Measurements from ENCODE around the gene AP4S1.
A peak's percentile ranks its signal among the peaks of the same experiment; 100 is the strongest.
"Not testable (repeated sequence)": the region's sequence is repeated elsewhere in the genome, so short reads cannot be mapped to it uniquely, and the experiment has no call there.

The AP4S1 gene

DNA sequence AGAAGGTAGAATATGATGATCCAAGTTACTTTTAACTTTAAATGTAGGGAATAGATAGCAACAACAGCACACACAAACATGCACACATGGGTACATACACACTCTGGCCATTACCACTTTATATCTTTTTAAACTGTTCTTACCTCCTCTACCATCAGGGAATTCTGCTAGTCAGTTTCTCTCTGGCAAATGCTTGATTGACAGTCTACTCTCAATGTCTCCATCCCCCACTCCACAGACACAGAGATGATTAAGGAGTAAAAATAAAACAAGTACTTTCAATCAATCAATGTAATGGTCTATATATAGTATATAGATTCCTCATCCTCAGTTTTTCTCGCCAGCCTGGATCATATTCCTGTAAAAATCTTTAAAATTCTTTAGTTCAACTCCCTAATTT, 16.9 kb downstream of the AP4S1 start:
- DNase-seq: no peak

DNA sequence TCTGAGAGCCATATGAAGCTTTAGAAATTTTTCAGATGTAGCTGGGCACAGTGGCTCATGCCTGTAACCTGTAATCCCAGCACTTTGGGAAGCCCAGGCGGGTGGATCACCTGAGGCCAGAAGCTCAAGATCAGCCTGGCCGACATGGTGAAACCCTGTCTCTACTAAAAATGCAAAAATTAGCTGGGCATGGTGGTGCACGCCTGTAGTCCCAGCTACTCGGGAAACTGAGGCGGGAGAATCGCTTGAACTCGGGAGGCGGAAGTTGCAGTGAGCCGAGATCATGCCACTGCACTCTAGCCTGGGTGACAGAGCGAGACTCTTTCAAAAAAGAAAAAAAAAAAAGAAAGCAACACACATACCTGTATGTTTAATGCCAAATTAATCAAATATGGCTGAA, 17.4 kb downstream of the AP4S1 start:
- not testable (repeated sequence) for DNase-seq

DNA sequence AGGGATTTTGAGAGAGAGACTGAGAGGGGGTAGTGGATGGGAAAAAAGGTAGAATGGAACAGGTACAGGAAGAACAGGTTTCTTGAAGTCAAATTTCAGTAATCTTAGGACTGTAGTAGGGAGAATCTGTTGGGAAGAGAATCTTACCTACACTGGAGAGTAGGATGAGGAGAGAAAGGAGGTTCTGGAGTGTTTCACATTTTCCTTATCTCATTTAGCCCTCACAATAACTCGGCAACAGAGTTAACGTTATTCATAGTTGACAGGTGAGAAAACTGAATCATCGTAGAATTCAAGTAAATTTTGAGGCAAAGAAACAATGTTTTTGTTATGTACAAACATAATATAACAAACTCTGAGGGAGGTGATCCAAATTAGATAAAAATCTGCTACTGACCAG, 17.9 kb downstream of the AP4S1 start:
- no peak for DNase-seq

DNA sequence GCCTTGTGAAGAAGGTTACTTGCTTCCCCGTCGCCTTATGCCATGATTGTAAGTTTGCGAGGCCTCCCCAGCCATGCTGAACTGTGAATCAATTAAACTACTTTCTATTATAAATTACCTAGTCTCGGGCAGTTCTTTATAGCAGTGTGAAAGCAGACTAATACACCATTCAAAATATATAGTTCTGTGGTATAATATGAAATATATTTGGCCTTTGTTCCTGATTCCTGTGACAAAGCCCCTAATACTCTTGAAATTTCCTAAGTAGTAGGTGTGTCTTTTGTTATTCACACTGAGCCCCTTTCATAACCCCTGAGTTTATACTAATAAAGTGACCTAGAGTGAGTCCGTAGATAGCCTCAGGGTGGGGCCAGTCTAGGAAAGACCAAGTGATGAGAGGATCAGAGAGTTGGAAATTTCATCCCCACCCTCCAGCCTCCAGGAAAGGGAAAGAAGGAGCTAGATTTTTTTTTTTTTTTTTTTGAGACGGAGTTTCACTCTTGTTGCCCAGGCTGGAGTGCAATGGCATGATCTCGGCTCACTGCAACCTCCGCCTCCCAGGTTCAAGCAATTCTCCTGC, 20.1 kb downstream of the AP4S1 start:
- no peak for DNase-seq

DNA sequence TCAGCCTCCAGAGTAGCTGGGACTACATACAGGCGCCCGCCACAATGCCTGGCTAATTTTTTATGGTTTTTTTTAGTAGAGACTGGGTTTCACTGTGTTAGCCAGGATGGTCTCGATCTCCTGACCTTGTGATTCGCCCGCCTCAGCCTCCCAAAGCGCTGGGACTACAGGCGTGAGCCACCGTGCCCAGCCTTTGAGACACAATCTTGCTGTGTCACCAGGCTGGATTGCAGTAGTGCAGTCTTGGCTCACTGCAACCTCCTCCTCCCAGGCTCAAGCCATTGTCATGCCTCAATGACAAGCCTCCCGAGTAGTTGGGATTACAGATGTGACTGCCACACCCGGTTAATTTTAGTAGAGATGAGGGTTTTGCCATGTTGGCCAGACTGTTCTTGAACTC, 22.1 kb downstream of the AP4S1 start:
- DNase-seq: no peak

DNA sequence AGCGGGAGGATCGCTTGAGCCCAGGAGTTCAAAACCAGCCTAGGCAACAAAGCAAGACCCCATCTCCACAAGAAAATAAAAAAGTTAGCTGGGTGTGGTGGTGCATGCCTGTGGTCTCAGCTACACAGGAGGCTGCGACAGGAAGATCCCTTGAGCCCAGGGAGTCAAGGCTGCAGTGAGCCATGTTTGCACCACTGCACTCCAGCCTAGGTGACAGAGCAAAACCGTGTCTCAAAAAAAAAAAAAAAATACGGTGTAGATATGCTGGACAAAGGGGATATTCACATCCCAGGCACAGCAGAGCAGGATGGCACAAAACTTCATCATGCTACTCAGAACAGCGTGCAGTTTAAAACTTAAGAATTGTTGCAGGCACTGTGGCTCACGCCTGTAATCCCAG, 25.6 kb downstream of the AP4S1 start:
- DNase-seq: no peak

DNA sequence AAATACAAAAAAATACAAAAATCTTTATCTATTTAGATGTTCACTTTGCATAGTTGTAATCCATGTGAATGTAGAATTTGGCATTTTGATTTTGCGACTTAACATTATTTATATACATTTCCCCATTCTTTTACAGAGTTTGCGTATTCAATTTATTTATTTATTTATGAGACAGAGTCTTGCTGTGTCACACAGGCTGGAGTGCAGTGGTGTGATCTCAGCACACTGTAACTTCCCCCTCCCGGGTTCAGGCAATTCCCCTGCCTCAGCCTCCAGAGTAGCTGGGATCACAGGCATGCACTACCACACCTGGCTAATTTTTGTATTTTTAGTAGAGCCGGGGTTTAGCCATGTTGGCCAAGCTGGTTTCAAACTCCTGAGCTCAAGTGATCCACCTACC, 26.1 kb downstream of the AP4S1 start:
- no peak for DNase-seq

DNA sequence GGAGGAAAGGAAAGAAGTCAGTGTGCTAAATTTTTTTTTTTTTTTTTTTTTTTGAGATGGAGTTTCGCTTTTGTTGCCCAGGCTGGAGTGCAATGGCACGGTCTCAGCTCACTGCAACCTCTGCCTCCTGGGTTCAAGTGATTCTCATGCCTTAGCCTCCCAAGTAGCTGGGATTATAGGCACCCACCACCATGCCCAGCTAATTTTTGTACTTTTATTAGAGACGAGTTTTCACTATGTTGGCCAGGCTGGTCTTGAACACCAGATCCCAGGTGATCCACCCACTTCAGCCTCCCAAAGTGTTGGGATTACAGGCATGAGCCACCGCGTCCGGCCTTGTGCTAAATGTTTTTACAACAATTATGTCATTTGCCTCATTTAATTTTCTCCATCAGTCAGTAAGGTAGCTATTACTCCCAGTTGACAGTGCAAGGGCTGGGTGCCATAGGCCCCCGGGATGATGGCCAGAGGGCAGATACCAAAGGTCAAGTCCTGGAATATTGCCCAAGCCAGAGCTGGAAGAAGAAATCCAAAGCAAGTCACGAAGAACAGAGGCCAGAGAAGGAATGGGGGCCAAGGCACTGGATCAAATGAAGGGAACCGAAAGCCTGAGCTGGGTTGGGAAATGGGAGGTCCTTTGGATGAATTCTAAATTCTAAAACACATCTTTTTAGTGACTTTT, 27.6 kb downstream of the AP4S1 start:
- peak in 1 of 56 donors; percentile 18 for DNase-seq

DNA sequence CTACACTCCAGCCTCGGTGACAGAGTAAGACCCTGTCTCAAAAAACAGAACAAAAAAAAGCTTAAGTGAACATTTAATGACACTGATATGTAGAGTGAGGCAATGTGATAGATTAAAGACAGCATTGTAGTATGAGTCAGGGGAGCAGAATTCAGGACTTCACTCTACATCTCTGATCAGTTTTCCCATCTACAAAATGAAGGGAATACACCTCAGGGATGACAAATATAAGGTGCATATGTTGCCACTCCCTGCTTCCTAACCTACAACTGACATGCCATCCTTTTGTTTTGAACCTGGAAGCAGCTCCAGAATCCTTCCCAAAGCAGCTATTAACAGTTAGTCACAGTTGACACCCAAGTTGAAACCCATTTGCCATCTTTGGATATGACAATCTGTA, 31.6 kb downstream of the AP4S1 start:
- DNase-seq: no peak

DNA sequence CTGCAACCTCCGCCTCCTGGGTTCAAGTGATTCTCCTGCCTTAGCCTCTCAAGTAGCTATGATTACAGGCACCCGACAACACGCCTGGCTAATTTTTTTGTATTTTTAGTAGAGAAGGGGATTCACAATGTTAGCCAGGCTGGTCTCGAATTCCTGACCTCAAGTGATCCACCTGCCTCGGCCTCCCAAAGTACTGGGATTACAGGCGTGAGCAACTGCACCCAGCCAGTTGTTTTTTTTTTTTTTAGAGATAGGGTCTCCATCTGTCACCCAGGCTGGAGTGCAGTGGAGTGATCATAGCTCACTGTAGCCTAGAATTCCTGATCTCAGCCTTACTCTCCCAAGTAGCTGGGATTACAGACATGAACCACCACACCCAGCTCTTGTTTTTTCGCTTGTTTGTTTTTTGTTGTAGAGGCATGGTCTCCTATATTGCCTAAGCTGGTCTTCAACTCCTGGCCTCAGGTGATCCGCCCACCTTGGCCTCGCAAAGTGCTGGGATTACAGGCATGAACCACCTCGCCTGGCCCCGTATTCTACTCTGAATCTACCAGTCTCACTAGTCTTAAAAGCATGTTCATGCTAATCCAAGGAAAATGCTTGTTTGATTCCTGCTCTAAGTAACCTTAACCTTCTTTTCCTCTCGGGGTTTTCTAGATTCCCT, 32.4 kb downstream of the AP4S1 start:
- no peak for DNase-seq

DNA sequence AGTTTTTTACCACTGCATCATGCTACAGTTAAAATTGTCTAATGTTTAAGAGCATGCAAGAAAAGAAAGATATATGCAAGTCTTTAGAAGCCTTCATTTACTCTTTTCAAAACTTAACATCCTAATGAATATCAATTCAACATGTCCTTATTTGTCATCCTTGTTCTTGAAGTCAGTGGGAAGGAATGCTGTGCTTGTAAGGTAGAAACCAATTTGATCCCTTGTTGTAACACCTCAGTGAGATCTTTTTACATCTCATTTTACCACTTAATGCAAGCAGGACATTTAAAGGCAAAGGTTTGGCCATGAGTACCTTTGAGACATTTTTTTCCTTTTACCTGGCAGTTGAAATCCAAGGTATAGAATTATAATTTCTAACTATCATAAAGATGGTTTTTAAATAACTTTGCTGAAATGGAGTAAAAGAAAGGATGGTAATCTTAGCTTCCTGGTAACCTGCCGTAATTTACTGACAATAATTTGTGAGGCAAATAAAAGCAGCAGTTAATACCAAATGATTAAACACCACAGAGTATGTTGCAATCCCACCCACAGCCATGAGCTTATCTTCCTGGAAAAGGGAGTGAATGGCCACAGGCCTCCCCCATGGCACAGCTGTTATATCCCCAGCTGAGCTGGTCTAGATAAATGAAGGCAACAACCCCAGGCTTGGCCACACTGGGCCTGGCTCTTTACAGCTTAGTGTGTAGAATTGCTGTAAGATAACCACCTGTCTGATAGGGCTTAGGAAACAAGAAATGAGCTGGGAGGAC, 33.9 kb downstream of the AP4S1 start:
- DNase-seq: no peak

DNA sequence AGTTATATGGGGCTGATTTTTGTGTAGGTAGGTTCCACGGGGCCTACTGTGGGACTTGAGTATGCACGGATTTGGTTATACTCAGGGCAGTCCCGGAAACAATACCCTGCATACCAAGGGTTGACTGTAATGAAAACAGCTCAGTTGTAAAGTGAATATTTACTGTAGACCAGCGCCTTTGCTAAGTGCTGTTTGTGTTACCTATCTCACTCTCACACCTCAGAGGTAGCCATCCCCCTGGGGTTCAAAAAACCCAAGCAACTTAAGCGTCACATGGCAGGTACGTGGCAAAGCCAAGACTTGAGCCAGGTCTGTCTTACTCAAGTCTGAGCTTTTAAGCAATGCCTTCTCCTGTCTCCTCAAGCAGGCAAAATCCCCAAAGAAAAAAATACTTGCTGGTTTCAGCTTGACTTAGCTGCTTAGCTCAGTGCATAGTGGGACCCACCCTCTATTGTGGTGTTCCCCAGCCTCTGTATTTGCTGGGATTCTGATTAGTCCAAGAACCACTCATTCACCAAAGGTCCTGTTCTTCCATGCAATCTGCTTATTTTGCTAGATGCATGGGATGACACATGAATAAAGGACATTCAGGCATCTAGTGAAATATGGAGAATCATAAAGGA, 34.9 kb downstream of the AP4S1 start:
- DNase-seq: no peak

DNA sequence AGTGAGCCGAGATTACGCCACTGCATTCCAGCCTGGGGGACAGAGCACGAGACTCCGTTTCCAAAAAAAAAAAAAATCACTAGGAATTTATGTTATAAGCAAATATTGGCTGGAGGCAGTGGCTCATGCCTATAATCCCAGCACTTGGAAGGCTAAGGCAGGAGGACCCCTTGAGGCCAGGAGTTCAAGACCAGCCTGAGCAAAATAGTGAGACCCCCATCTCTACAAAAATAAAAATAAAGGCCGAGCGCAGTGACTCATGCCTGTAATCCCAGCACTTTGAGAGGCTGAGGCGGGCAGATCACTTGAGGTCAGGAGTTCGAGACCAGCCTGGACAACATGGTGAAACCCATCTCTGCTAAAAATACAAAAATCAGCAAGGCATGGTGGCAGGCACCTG, 37.5 kb downstream of the AP4S1 start:
- not testable (repeated sequence) for DNase-seq

DNA sequence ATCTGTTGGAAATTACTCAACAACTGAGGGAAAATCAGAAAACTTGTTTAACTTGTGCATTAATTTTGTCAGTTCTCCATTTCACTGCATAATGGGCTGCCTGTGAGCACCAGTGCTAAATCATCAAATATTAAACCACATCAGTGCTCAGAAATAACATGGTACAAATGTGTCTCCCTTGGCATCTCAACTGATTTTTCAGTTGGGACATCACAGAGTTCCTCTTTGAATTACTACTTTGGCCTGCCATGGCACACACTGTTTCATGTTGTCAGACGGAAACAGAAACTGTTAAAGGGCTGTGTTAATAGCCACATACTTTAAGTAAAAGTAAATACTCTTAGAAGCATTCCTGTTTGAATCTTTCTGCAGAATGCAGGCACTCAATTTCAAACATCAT, 42.8 kb downstream of the AP4S1 start:
- DNase-seq: no peak

DNA sequence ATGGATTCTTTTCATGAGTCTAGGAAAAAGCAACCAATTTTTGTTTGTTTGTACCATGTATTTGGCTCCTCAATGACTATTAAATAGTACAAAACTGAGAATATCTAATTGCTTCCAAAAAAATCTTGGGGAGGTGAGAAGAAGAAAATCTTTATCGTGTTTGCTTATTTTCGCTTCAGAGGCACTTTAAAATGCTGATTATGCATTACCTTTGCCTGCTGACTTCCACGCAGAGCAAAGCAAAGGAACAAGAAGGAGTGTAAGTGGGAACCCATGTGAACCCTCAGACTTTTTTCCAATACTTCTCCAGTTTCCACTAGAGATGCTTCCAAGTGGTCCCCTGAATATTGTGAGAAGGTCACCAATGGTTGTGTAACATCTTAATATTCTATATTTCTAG, 43.9 kb downstream of the AP4S1 start:
- DNase-seq: no peak

DNA sequence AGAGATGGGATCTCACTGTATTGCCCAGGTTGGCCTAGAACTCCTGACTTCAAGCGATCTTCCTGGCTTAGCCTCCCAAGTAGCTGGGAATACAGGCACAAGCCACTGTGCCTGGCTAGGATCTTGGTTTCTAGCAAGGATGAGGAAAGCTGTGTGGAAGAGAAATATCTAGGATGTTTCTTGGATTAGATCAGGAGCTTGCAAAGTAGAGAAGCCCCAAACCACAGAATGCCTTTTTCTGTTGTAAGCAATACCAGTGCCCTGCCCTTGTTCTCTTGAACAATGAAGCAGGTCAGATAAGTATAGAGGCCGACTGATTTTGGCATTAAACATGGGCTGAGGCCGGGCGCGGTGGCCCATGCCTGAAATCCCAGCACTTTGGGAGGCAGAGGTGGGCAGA, 45.0 kb downstream of the AP4S1 start:
- DNase-seq: no peak

DNA sequence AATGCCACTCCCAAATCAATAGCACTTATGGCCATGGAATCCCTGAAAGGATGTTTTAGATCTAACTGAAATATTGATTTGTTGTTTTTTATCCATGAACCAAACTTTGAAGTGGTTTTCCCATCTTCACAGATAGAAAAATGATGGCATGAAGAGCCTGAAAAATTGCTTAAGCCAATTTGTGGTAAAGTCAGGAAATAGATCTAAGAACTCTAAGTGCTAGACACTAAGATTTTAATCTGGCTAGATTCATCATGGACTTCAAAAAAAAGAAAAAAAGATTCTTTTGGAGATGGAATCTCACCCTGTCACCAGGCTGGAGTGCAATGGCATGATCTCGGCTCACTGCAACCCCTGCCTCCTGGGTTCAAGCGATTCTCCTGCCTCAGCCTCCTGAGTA, 45.7 kb downstream of the AP4S1 start:
- no peak for DNase-seq

DNA sequence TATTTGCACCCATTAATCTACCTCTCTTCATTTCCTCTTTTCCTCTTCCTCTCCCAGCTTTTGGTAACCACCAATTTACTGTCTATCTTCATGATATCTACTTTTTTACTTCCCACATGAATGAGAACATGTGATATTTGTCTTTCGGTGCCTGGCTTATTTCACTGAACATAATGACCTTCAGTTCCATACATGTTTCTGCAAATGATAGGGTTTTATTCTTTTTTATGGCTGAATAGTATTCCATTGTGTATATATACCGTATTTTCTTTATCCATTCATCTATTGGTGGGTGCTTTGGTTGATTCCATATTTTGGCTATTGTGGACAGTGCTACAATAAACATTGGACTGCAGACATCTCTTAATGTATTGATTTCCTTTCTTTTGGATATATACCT, 49.7 kb downstream of the AP4S1 start:
- DNase-seq: no peak

DNA sequence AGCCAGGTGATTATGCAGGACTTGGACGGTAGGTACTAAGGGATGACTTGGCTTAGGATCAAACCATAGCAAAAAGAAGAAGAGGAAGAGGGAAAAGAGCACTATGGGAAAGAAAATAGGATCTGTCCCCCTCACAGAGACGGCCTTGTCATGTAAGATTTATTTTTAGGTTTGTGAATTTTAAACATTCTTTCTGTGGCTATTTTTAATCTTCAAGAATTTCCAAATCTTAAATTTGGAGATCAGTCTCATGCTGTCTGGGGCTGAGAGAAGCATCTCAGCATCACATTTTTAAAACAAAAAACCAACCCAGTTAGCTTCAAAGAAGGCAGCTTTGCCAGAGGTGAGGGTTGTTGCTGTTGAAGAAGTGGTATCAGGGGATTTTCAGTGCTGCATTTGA, 53.3 kb downstream of the AP4S1 start:
- no peak for DNase-seq

DNA sequence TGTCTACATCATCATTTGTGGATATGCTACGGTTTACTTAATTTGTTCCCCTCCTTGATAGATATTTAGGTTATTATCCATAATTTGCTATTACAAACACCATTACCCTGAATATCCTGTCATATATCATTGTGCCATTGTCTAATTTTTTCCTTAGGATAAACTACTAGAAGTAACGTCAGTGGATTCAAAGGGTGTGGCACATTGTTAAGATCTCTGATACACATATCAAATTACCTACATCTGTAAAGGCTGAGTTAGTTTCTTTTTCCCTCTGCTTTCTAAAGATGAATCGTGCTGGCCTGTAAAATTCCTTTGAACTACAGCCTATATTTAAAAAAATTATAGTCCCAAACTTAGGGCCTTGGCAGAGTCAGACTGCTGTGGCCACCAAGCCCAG, 54.6 kb downstream of the AP4S1 start:
- no peak for DNase-seq

DNA sequence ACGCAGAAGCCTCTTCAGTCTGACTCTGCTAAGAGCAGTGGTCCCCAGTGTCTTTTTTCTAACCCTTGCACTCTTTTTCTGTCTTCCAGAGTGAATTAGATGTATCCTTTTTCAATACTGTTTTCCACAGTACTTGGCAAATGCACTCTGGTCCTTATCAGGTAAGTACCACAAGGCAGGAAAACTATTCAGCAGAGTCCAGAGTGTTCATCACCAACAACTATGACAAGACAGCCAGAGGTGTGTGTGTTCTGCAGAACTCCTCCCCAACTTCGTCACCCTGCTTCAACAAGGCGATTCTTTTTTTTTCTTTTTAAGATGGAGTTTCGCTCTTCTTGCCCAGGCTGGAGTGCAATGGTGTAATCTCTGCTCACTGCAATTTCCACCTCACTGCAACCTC, 55.0 kb downstream of the AP4S1 start:
- DNase-seq: no peak

DNA sequence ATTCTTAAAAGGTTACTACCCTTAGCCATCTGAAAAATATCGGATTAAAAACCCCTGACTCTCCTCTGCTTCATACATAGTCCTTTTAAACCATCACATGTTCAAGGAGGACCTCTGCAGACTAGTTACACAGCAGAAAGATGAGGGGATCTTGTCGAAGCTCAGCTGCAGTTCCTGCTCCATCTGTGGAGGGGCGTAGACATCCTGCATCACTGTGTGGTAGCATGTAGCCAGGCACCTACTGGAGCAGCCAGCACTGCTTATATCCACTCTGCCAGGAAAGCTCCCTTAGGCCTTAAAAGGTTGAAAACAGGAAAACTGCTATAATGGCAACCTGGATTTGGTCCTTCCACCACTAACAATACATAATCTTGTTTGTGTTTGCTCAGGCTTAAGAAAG, 58.3 kb downstream of the AP4S1 start:
- DNase-seq: no peak
